ENCODE data around the gene JAM3.

DNA sequence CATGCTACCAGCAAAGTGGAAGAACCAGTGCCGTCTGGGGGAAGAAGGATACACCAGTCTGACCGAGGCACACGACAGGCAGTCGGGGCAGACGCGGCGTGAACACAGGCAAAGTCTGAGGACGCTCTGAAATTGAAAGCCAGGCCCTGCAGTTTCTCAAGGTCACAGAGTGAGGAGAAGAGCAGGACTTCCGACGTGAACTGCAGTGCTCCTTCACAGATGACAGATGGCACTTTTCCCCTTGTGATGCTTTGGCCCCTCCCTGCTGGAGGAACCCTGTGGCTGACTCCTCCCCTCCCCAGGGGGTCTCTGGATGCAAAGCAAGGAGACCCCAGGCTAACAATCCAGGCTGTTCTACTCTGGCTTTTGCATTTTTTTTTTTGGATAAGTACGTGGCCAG lies 19.6 kb upstream of the JAM3 start:
- TF ChIP-seq, protein P1, sequence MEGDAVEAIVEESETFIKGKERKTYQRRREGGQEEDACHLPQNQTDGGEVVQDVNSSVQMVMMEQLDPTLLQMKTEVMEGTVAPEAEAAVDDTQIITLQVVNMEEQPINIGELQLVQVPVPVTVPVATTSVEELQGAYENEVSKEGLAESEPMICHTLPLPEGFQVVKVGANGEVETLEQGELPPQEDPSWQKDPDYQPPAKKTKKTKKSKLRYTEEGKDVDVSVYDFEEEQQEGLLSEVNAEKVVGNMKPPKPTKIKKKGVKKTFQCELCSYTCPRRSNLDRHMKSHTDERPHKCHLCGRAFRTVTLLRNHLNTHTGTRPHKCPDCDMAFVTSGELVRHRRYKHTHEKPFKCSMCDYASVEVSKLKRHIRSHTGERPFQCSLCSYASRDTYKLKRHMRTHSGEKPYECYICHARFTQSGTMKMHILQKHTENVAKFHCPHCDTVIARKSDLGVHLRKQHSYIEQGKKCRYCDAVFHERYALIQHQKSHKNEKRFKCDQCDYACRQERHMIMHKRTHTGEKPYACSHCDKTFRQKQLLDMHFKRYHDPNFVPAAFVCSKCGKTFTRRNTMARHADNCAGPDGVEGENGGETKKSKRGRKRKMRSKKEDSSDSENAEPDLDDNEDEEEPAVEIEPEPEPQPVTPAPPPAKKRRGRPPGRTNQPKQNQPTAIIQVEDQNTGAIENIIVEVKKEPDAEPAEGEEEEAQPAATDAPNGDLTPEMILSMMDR (IDR thresholded peaks at IDR 0.05 in 2 of 3, conservative IDR thresholded peaks at IDR 0.05 in 1 of 3; ENCODE audit: control insufficient read depth in 2 of 3, extremely low read depth in 1 of 3, insufficient read depth in 1 of 3, low read depth in 3 of 3, low read length in 3 of 3), result no peak
- TF ChIP-seq FOXM1 (IDR thresholded peaks at IDR 0.05; ENCODE audit: low read depth, low read length) (no peak), HDAC2 (IDR thresholded peaks at IDR 0.05) (no peak), MEF2A (IDR thresholded peaks at IDR 0.05; ENCODE audit: insufficient read depth, low read depth, low read length) (no peak), RUNX3 (IDR thresholded peaks at IDR 0.05; ENCODE audit: low read length) (no peak), EP300 (IDR thresholded peaks at IDR 0.05; ENCODE audit: borderline replicate concordance in 1 of 2, control insufficient read depth in 1 of 2, low read depth in 2 of 2, low read length in 2 of 2) (no peak), CBX3 (IDR thresholded peaks at IDR 0.05; ENCODE audit: borderline replicate concordance, low read depth) (no peak), NFYB (IDR thresholded peaks at IDR 0.05; ENCODE audit: insufficient read depth, low read depth, low read length) (no peak), FOXK2 (IDR thresholded peaks at IDR 0.05) (no peak), KDM1A (IDR thresholded peaks at IDR 0.05; ENCODE audit: borderline replicate concordance) (no peak), CHD4 (IDR thresholded peaks at IDR 0.05) (no peak)
- TF ChIP-seq, protein P2, sequence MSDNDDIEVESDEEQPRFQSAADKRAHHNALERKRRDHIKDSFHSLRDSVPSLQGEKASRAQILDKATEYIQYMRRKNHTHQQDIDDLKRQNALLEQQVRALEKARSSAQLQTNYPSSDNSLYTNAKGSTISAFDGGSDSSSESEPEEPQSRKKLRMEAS (IDR thresholded peaks at IDR 0.05; ENCODE audit: low read depth, low read length), result no peak
- TF ChIP-seq, protein P3, sequence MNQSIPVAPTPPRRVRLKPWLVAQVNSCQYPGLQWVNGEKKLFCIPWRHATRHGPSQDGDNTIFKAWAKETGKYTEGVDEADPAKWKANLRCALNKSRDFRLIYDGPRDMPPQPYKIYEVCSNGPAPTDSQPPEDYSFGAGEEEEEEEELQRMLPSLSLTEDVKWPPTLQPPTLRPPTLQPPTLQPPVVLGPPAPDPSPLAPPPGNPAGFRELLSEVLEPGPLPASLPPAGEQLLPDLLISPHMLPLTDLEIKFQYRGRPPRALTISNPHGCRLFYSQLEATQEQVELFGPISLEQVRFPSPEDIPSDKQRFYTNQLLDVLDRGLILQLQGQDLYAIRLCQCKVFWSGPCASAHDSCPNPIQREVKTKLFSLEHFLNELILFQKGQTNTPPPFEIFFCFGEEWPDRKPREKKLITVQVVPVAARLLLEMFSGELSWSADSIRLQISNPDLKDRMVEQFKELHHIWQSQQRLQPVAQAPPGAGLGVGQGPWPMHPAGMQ (IDR thresholded peaks at IDR 0.05; ENCODE audit: borderline replicate concordance), result no peak
- TF ChIP-seq, protein P4, sequence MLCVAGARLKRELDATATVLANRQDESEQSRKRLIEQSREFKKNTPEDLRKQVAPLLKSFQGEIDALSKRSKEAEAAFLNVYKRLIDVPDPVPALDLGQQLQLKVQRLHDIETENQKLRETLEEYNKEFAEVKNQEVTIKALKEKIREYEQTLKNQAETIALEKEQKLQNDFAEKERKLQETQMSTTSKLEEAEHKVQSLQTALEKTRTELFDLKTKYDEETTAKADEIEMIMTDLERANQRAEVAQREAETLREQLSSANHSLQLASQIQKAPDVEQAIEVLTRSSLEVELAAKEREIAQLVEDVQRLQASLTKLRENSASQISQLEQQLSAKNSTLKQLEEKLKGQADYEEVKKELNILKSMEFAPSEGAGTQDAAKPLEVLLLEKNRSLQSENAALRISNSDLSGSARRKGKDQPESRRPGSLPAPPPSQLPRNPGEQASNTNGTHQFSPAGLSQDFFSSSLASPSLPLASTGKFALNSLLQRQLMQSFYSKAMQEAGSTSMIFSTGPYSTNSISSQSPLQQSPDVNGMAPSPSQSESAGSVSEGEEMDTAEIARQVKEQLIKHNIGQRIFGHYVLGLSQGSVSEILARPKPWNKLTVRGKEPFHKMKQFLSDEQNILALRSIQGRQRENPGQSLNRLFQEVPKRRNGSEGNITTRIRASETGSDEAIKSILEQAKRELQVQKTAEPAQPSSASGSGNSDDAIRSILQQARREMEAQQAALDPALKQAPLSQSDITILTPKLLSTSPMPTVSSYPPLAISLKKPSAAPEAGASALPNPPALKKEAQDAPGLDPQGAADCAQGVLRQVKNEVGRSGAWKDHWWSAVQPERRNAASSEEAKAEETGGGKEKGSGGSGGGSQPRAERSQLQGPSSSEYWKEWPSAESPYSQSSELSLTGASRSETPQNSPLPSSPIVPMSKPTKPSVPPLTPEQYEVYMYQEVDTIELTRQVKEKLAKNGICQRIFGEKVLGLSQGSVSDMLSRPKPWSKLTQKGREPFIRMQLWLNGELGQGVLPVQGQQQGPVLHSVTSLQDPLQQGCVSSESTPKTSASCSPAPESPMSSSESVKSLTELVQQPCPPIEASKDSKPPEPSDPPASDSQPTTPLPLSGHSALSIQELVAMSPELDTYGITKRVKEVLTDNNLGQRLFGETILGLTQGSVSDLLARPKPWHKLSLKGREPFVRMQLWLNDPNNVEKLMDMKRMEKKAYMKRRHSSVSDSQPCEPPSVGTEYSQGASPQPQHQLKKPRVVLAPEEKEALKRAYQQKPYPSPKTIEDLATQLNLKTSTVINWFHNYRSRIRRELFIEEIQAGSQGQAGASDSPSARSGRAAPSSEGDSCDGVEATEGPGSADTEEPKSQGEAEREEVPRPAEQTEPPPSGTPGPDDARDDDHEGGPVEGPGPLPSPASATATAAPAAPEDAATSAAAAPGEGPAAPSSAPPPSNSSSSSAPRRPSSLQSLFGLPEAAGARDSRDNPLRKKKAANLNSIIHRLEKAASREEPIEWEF (IDR thresholded peaks at IDR 0.05; ENCODE audit: insufficient replicate concordance, low read depth, low read length), result no peak

All from GM12878 (cell line).